HCT116 (cell line): ENCODE measurements around the gene TRIM65. TPM values are rescaled to one million over a fixed set of nuclear protein-coding genes. Genes with fewer than 3 reads are reported as not detected.

Experiments
- ATAC-seq: fragments of 200-7000 bp; cut with Tn5 transposase; 2 replicates; pipeline ENCODE4 v1.9.1; 2020; ENCODE audit warnings: mild to moderate bottlenecking, moderate library complexity
- BruUV-seq: library from RNA; stranded (reverse); fragments of 400-500 nt; replicated peaks from 2 replicates; lab custom pipeline; 2021; lab: Mats Ljungman, UMichigan
- CTCF ChIA-PET: fragments of 300-600 bp; sonication (Branson Sonifier 250); formaldehyde crosslinking; loops from one replicate; lab custom pipeline; 2021; ENCODE audit warnings: antibody characterized with exemption; lab: Charles Lee
- POLR2A ChIA-PET: fragments of 300-600, 350-600 bp; sonication (Branson Sonifier 250); formaldehyde crosslinking; loops from one replicate; lab custom pipeline; 2021; ENCODE audit warnings: antibody characterized with exemption; lab: Charles Lee
- RAD21 ChIA-PET, 2 experiments: fragments of 300-600 bp; sonication (Branson Sonifier 250); formaldehyde crosslinking; loops; one replicate each; lab custom pipeline; 2023; ENCODE audit warnings: low total read pairs in 2 of 2; ENCODE audit not compliant: uncharacterized antibody in 2 of 2, unreplicated experiment in 2 of 2, low non-redundant PET in 1 of 2; lab: Charles Lee
- DNase-seq: peaks from one replicate; pipeline ENCODE4 v3.0.0-alpha.2; 2010; ENCODE audit warnings: low read depth, low spot score
- H2AFZ ChIP-seq: fragments of 200-600 bp; shearing (Covaris generic), sonication (generic); 2 replicates; pipeline ENCODE4 v1.6.1; 2017; ENCODE audit warnings: low read depth, mixed run types, mixed read lengths, antibody characterized with exemption, low read length; ENCODE audit not compliant: poor library complexity, severe bottlenecking
- H3K27ac ChIP-seq: 2 replicates; pipeline ENCODE4 v1.5.1; 2012; ENCODE audit warnings: low read depth, low read length
- H3K27me3 ChIP-seq: fragments of 200-600 bp; sonication (generic); 2 replicates; pipeline ENCODE4 v1.6.1; 2016; ENCODE audit warnings: mixed run types, low read length, mixed read lengths; ENCODE audit not compliant: insufficient read depth
- H3K36me3 ChIP-seq, 2 experiments: fragments of 200-500 bp in 1 of 2; fragments of 200-600 bp in 1 of 2; sonication (Bioruptor generic) in 1 of 2; sonication (generic) in 1 of 2; 2 replicates each; pipeline versions ENCODE4 v1.5.1 to v1.6.1; 2014 to 2016; ENCODE audit warnings: low read length in 2 of 2, inconsistent platforms in 1 of 2, mixed read lengths in 1 of 2, mixed run types in 1 of 2; ENCODE audit not compliant: insufficient read depth in 2 of 2, control insufficient read depth in 1 of 2
- H3K4me1 ChIP-seq, 2 experiments: fragments of 200-600 bp in 1 of 2; sonication (generic) in 1 of 2; 2 replicates each; pipeline versions ENCODE4 v1.5.1 to v1.6.1; 2012 to 2017; ENCODE audit warnings: low read length in 2 of 2, inconsistent platforms in 1 of 2, mild to moderate bottlenecking in 1 of 2, mixed read lengths in 1 of 2, mixed run types in 1 of 2, moderate library complexity in 1 of 2; ENCODE audit not compliant: insufficient read depth in 2 of 2, control insufficient read depth in 1 of 2
- H3K4me2 ChIP-seq: fragments of 200-600 bp; sonication (generic); 2 replicates; pipeline ENCODE4 v1.6.1; 2017; ENCODE audit warnings: mixed run types, low read length, mixed read lengths
- H3K4me3 ChIP-seq, 2 experiments: fragments of 200-600 bp in 1 of 2; sonication (generic) in 1 of 2; replicated peaks in 1 of 2; 2 replicates each; pipeline ENCODE4 v1.5.1; 2011 to 2016; ENCODE audit warnings: low read length in 2 of 2, control low read depth in 1 of 2, low read depth in 1 of 2, mild to moderate bottlenecking in 1 of 2, mixed read lengths in 1 of 2, mixed run types in 1 of 2
- H3K79me2 ChIP-seq: fragments of 200-600 bp; sonication (generic); 2 replicates; pipeline ENCODE4 v1.6.1; 2017; ENCODE audit warnings: mild to moderate bottlenecking, mixed run types, low read length, moderate library complexity, mixed read lengths; ENCODE audit not compliant: insufficient read depth
- H3K9ac ChIP-seq: fragments of 200-600 bp; sonication (generic); 2 replicates; pipeline ENCODE4 v1.6.1; 2016; ENCODE audit warnings: low read length, mixed read lengths
- H3K9me2 ChIP-seq: fragments of 200-600 bp; sonication (generic), shearing (Covaris generic); 2 replicates; pipeline ENCODE4 v1.6.1; 2017; ENCODE audit warnings: mixed run types, mild to moderate bottlenecking, moderate library complexity; ENCODE audit not compliant: insufficient read depth
- H3K9me3 ChIP-seq, 2 experiments: fragments of 200-500 bp in 1 of 2; fragments of 200-600 bp in 1 of 2; sonication (Bioruptor generic) in 1 of 2; sonication (generic) in 1 of 2; 2 replicates each; pipeline ENCODE4 v1.6.1; 2014 to 2017; ENCODE audit warnings: low read length in 2 of 2, mixed read lengths in 2 of 2, inconsistent platforms in 1 of 2, low read depth in 1 of 2, mild to moderate bottlenecking in 1 of 2, mixed run types in 1 of 2, moderate library complexity in 1 of 2; ENCODE audit not compliant: control insufficient read depth in 1 of 2, insufficient read depth in 1 of 2
- H4K20me1 ChIP-seq: fragments of 200-600 bp; sonication (generic), shearing (Covaris generic); 2 replicates; pipeline ENCODE4 v1.6.1; 2017; ENCODE audit warnings: mixed run types, mild to moderate bottlenecking, moderate library complexity; ENCODE audit not compliant: insufficient read depth
- ATF3 ChIP-seq: IDR thresholded peaks from 2 replicates; pipeline ENCODE4 v1.6.1; 2012
- CEBPB ChIP-seq: IDR thresholded peaks from 2 replicates; pipeline ENCODE4 v1.6.1; 2012; ENCODE audit warnings: low read depth
- ELF1 ChIP-seq: IDR thresholded peaks from 2 replicates; pipeline ENCODE4 v1.6.1; 2012; ENCODE audit warnings: low read depth, borderline replicate concordance
- FOSL1 ChIP-seq: IDR thresholded peaks from 2 replicates; pipeline ENCODE4 v1.6.1; 2012; ENCODE audit warnings: low read depth
- RAD21 ChIP-seq: IDR thresholded peaks from 2 replicates; pipeline ENCODE4 v1.6.1; 2012; ENCODE audit warnings: low read depth, mild to moderate bottlenecking
- ZNF274 ChIP-seq: fragments of 200-500 bp; sonication (Bioruptor generic); IDR thresholded peaks from 2 replicates; pipeline ENCODE4 v1.6.1; 2014; ENCODE audit warnings: mild to moderate bottlenecking, low read depth, low read length, inconsistent platforms
- intact Hi-C: fragments of 100-400 bp; cut with micrococcal nuclease; formaldehyde crosslinking; loops from 2 replicates; pipeline ENCODE4 v1.10.0; 2022
- total RNA-seq: library from RNA; stranded (reverse); gene quantifications from one replicate; pipeline ENCODE4 v1.2.1, GENCODE V29; 2021; ENCODE audit not compliant: unreplicated experiment

Gene TRIM65
- total RNA-seq, 1 experiment from 2014 or later = 53.0 TPM

- TF ChIP-seq ELF1 = no peak
These were observed 52.9 kb downstream of the TRIM65 start, which contains the start of gene UNC13D (continued) for GRCh38 chr17:75843577-75844529.

- no TSS peak for BruUV-seq
- H3K4me1 ChIP-seq = peaks cover 33 to 55% of the 10 kb centered on the region in 2 experiments
- H3K36me3 ChIP-seq = peaks cover 16% of the 10 kb centered on the region in 2 experiments; a peak in 3 of 4 replicates
- H3K9me2 ChIP-seq = no peaks in the 10 kb centered on the region
- intact Hi-C loops = no loop called here
- ATAC-seq = no peak
- peak overlapping the region; percentile 99; the same call in 1 of the 2 replicates for H3K4me2 ChIP-seq
- H2AFZ ChIP-seq = no peak overlapping the region
- H3K9me3 ChIP-seq = no peaks in the 10 kb centered on the region
- H3K27me3 ChIP-seq = no peaks in the 10 kb centered on the region
- POLR2A ChIA-PET = no interaction called here
- RAD21 ChIA-PET = no interaction called here
- CTCF ChIA-PET = no interaction called here
- H3K9ac ChIP-seq = 0 out of 2 replicates have a peak overlapping the region, but pooled peaks have one; percentile 86
- TF ChIP-seq ATF3 (no peak), FOSL1 (no peak), ZNF274 (no peak), CEBPB (no peak), RAD21 (no peak)
- DNase-seq = no peak
- peak overlapping the region; percentile 14; the same call in 1 of the 2 replicates for H3K27ac ChIP-seq
- H4K20me1 ChIP-seq = no peaks in the 10 kb centered on the region
- H3K79me2 ChIP-seq = no peaks in the 10 kb centered on the region
- no peak overlapping the region for H3K4me3 ChIP-seq
These were observed 53.7 kb downstream of the TRIM65 start for GRCh38 chr17:75842963-75843576.
